Spinal cord (tissue), 10 donors: ENCODE results near the gene PODXL. TPM values are rescaled to one million over a fixed set of nuclear protein-coding genes. Genes with fewer than 3 reads are reported as not detected.

Source experiments
- DNase-seq, 6 donors: peaks; one replicate each; pipeline versions ENCODE4 v3.0.0 to v3.0.0-alpha.2; 2013 to 2015; ENCODE audit warnings: low spot score in 6 of 6, low read depth in 4 of 6
- H3K27ac ChIP-seq: one replicate; pipeline ENCODE4 v1.5.1; 2013; ENCODE audit warnings: low read depth, low read length, control low read depth
- H3K27me3 ChIP-seq: one replicate; pipeline ENCODE4 v1.6.1; 2013; ENCODE audit warnings: low read length; ENCODE audit not compliant: control insufficient read depth, insufficient read depth
- H3K36me3 ChIP-seq: one replicate; pipeline ENCODE4 v1.6.1; 2013; ENCODE audit warnings: low read length; ENCODE audit not compliant: control insufficient read depth, insufficient read depth
- H3K4me1 ChIP-seq: one replicate; pipeline ENCODE4 v1.6.1; 2013; ENCODE audit warnings: low read length; ENCODE audit not compliant: control insufficient read depth, insufficient read depth
- H3K4me3 ChIP-seq: one replicate; pipeline ENCODE4 v1.5.1; 2013; ENCODE audit warnings: low read depth, low read length, control low read depth
- H3K9me3 ChIP-seq: one replicate; pipeline ENCODE4 v1.6.1; 2013; ENCODE audit warnings: low read length; ENCODE audit not compliant: control insufficient read depth, insufficient read depth
- WGBS: methylation state at CpG from one replicate; pipeline ENCODE4 v1.1.5; 2013; ENCODE audit warnings: missing lambda C conversion rate; ENCODE audit not compliant: insufficient coverage; 5-methylcytosine and 5-hydroxymethylcytosine counted together
- polyA plus RNA-seq, 2 donors: library from polyadenylated mRNA; unstranded; fragments of 120-200 nt; gene quantifications; one replicate each; pipeline ENCODE4 v1.2.1, GENCODE V29; 2013; ENCODE audit not compliant: insufficient read length in 2 of 2
- total RNA-seq, 2 donors: library from RNA; depleted of rRNA in 1 of 2; stranded (reverse); fragments of 120-200 nt in 1 of 2; fragments of >200 nt in 1 of 2; gene quantifications; one replicate each; pipeline versions ENCODE4 v1.2.3 to v1.2.4, GENCODE V29; 2013 to 2014
- donor health status: healthy.

The PODXL gene
- total and polyA plus RNA-seq, 4 donors = 15.2 to 51.1 (median 43.1) TPM

GRCh38 chr7:131570401-131570800, 14.0 kb upstream of the PODXL start:
- Histone ChIP-seq H3K4me1 (no peaks in the 10 kb centered on the region), H3K4me3 (no peak overlapping the region), H3K27me3 (no peaks in the 10 kb centered on the region), H3K27ac (no peak overlapping the region), H3K9me3 (no peaks in the 10 kb centered on the region), H3K36me3 (no peaks in the 10 kb centered on the region)
- no peak for DNase-seq
- WGBS = 44% methylated on average over 5 of the region's 5 CpGs

GRCh38 chr7:131568970-131569369, 12.5 kb upstream of the PODXL start:
- no peaks in the 10 kb centered on the region for H3K9me3 ChIP-seq
- DNase-seq = no peak
- H3K27ac ChIP-seq = no peak overlapping the region
- no peak overlapping the region for H3K4me3 ChIP-seq
- H3K27me3 ChIP-seq = no peaks in the 10 kb centered on the region
- 44% methylated on average over 7 of the region's 10 CpGs for WGBS
- H3K36me3 ChIP-seq = no peaks in the 10 kb centered on the region
- no peaks in the 10 kb centered on the region for H3K4me1 ChIP-seq

- WGBS = 74% methylated on average over 2 of the region's 6 CpGs
- DNase-seq = no peak
- H3K27me3 ChIP-seq = no peaks in the 10 kb centered on the region
- no peaks in the 10 kb centered on the region for H3K9me3 ChIP-seq
- H3K4me3 ChIP-seq = no peak overlapping the region
- H3K4me1 ChIP-seq = no peaks in the 10 kb centered on the region
- H3K36me3 ChIP-seq = no peaks in the 10 kb centered on the region
- no peak overlapping the region for H3K27ac ChIP-seq
These were observed 12.1 kb upstream of the PODXL start for GRCh38 chr7:131568510-131568909.

GRCh38 chr7:131564640-131565039, 8.2 kb upstream of the PODXL start:
- Histone ChIP-seq H3K9me3 (no peaks in the 10 kb centered on the region), H3K4me1 (no peaks in the 10 kb centered on the region), H3K27ac (no peak overlapping the region), H3K27me3 (no peaks in the 10 kb centered on the region), H3K36me3 (no peaks in the 10 kb centered on the region), H3K4me3 (no peak overlapping the region)
- no peak for DNase-seq
- 65% methylated on average over 4 of the region's 5 CpGs for WGBS

- Histone ChIP-seq H3K27ac (no peak overlapping the region), H3K36me3 (no peaks in the 10 kb centered on the region), H3K4me1 (no peaks in the 10 kb centered on the region), H3K4me3 (no peak overlapping the region), H3K9me3 (no peaks in the 10 kb centered on the region), H3K27me3 (no peaks in the 10 kb centered on the region)
- 67% methylated on average over 1 of the region's 5 CpGs for WGBS
- DNase-seq = no peak
These were observed 7.5 kb upstream of the PODXL start for GRCh38 chr7:131563918-131564317.

GRCh38 chr7:131562941-131563340, 6.5 kb upstream of the PODXL start:
- WGBS = 83% methylated on average over 1 of the region's 2 CpGs
- no peaks in the 10 kb centered on the region for H3K36me3 ChIP-seq
- peaks cover 3% of the 10 kb centered on the region for H3K4me1 ChIP-seq
- no peaks in the 10 kb centered on the region for H3K9me3 ChIP-seq
- no peaks in the 10 kb centered on the region for H3K27me3 ChIP-seq
- no peak overlapping the region for H3K27ac ChIP-seq
- no peak overlapping the region for H3K4me3 ChIP-seq
- DNase-seq = no peak

GRCh38 chr7:131560061-131560460, 3.6 kb upstream of the PODXL start:
- H3K27me3 ChIP-seq = peaks cover 7% of the 10 kb centered on the region
- no peak overlapping the region for H3K4me3 ChIP-seq
- WGBS = no CpG with 5 or more reads among the region's 2 CpGs
- no peak overlapping the region for H3K27ac ChIP-seq
- DNase-seq = no peak
- no peaks in the 10 kb centered on the region for H3K36me3 ChIP-seq
- H3K9me3 ChIP-seq = no peaks in the 10 kb centered on the region
- peaks cover 22% of the 10 kb centered on the region for H3K4me1 ChIP-seq

- Histone ChIP-seq H3K27me3 (peaks cover 7% of the 10 kb centered on the region), H3K9me3 (no peaks in the 10 kb centered on the region), H3K4me1 (peaks cover 33% of the 10 kb centered on the region), H3K27ac (peak overlapping the region; percentile 84), H3K4me3 (peak overlapping the region; percentile 41), H3K36me3 (no peaks in the 10 kb centered on the region)
- 3% methylated on average over 25 of the region's 32 CpGs for WGBS
- peak in 2 of 6 donors; percentile 57 to 82 for DNase-seq
These were observed 1.4 kb upstream of the PODXL start for GRCh38 chr7:131557652-131558385.

- DNase-seq = peak in 2 of 6 donors; percentile 31 to 76
- H3K27me3 ChIP-seq = peaks cover 7% of the 10 kb centered on the region
- WGBS = 2% methylated on average over 19 of the region's 25 CpGs
- no peaks in the 10 kb centered on the region for H3K9me3 ChIP-seq
- peaks cover under 1% of the 10 kb centered on the region for H3K36me3 ChIP-seq
- peak overlapping the region; percentile 48 for H3K4me3 ChIP-seq
- peaks cover 37% of the 10 kb centered on the region for H3K4me1 ChIP-seq
- H3K27ac ChIP-seq = peak overlapping the region; percentile 84
These were observed 652 bp upstream of the PODXL start for GRCh38 chr7:131556909-131557651.
